Activated naive CD8-positive, alpha-beta T cell treated with anti-CD3 and anti-CD28 coated beads, Interleukin-2, amount 50 U/mL, for 24 hours (primary cell): ENCODE measurements around the gene PXK.

Experiments used
- ATAC-seq: fragments of 150-1000 bp; cut with Tn5 transposase; one replicate; pipeline ENCODE4 v1.10.0; 2021
- DNase-seq: peaks from one replicate; pipeline ENCODE4 v3.0.0; 2021
- H3K27ac Mint-ChIP-seq: one replicate; pipeline ENCODE4 v1.8.0; 2021; ENCODE audit warnings: mild to moderate bottlenecking, mixed read lengths
- H3K27me3 Mint-ChIP-seq: one replicate; pipeline ENCODE4 v1.8.0; 2021; ENCODE audit warnings: mixed read lengths
- H3K36me3 Mint-ChIP-seq: one replicate; pipeline ENCODE4 v1.8.0; 2021; ENCODE audit warnings: low read depth, mixed read lengths
- H3K4me1 Mint-ChIP-seq: one replicate; pipeline ENCODE4 v1.8.0; 2021; ENCODE audit warnings: mixed read lengths
- H3K4me3 Mint-ChIP-seq: one replicate; pipeline ENCODE4 v1.8.0; 2021; ENCODE audit warnings: mild to moderate bottlenecking, moderate library complexity, mixed read lengths
- H3K9me3 Mint-ChIP-seq: one replicate; pipeline ENCODE4 v1.8.0; 2021; ENCODE audit warnings: mixed read lengths

The PXK gene

GRCh38 chr3:58305882-58306711 is 26.6 kb upstream of the PXK start, which contains the start of the genes HTD2 and RPP14:
HTD2 (plus strand) TSS chr3:58306520; CDS start chr3:58317614, 11,094 bp downstream.
RPP14 (plus strand) TSS chr3:58306245; CDS start chr3:58310330, 4,085 bp downstream.
- peaks cover 31% of the 10 kb centered on the region for H3K36me3 Mint-ChIP-seq
- DNase-seq, result peak; percentile 99
- no peaks in the 10 kb centered on the region for H3K9me3 Mint-ChIP-seq
- H3K27ac Mint-ChIP-seq, result peak within 1 kb of the TSS; percentile 94
- H3K4me3 Mint-ChIP-seq, result peak within 1 kb of the TSS; percentile 94
- peaks cover 5% of the 10 kb centered on the region for H3K27me3 Mint-ChIP-seq
- peaks cover 42% of the 10 kb centered on the region for H3K4me1 Mint-ChIP-seq
- peak; percentile 90 for ATAC-seq

DNA sequence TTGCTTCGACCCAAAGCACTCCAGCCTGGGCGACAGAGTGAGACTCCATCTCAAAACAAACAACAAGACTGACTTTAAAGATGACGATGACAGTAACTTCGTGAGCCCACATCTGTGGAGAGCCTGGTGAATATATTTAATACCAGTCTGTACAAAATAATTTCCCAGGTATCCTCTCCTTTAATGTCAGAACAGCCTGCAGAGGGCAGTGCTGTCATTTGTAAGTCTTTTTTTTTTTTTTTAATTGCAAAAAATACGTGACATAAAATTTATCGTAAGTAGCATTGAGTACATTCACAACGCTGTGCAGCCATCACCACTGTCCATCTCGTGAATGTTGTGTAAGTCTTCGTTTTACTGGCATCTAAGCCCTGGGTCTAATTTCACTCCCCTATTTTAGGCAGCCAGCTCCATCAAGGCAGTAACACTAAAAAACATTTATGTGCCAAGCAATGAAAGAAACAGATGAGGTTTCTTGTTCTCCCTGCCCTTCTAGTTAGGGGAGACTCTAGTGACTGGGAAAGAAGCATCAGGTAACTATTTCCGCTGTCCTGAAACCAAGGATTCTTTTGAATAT is 25.0 kb upstream of the PXK start:
- H3K4me1 Mint-ChIP-seq, result peaks cover 44% of the 10 kb centered on the region
- DNase-seq, result peak; percentile 35
- peak overlapping the region; percentile 94 for H3K4me3 Mint-ChIP-seq

DNA sequence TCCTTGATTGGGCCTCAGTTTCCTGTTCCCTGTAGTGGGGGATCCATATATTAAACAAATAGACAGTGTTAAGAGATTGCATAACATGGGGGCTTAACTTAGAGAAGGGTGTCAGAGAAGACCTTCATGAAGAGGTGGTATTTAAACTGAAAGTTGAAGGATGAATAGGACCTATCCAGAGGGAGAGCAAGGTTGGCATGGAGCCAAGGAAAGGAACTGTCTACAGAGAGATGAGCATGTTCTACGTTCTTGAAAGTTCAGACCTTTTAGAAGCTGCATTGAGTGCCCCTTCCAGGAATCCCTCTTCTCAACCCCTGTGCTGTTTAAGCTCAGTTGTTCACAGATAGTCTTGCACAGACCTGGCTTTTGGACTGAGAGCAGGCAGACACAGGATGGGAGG is 24.0 kb upstream of the PXK start:
- Mint-ChIP-seq H3K4me3 (peak overlapping the region; percentile 94), H3K4me1 (peaks cover 44% of the 10 kb centered on the region), H3K9me3 (no peaks in the 10 kb centered on the region), H3K36me3 (peaks cover 49% of the 10 kb centered on the region), H3K27ac (no peak overlapping the region), H3K27me3 (no peaks in the 10 kb centered on the region)
- DNase-seq (no peak), ATAC-seq (no peak)

More for the DNA sequence above, 25.0 kb upstream of the PXK start:
- H3K36me3 Mint-ChIP-seq, result peaks cover 43% of the 10 kb centered on the region
- no peaks in the 10 kb centered on the region for H3K27me3 Mint-ChIP-seq
- peak overlapping the region; percentile 94 for H3K27ac Mint-ChIP-seq
- H3K9me3 Mint-ChIP-seq, result no peaks in the 10 kb centered on the region
- ATAC-seq, result no peak

DNA sequence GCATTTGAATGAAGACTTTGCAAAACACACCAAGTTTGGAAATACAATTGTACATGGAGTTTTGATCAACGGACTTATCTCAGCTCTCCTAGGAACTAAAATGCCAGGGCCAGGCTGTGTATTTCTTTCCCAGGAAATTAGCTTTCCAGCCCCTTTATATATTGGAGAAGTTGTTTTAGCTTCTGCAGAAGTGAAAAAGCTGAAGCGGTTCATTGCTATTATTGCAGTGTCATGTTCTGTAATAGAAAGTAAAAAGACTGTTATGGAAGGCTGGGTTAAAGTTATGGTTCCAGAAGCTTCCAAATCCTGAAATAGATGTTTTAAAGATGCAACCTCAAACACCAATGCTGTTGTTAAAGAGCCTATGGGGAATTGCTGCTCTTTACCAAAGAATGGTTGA is 14.9 kb upstream of the PXK start:
- H3K36me3 Mint-ChIP-seq, result peaks cover 44% of the 10 kb centered on the region
- no peak for DNase-seq

GRCh38 chr3:58321791-58322190 is 10.9 kb upstream of the PXK start:
- Mint-ChIP-seq H3K9me3 (no peaks in the 10 kb centered on the region), H3K27me3 (no peaks in the 10 kb centered on the region), H3K36me3 (peaks cover 21% of the 10 kb centered on the region), H3K27ac (peak overlapping the region; percentile 14), H3K4me3 (no peak overlapping the region), H3K4me1 (peaks cover 45% of the 10 kb centered on the region)
- DNase-seq (no peak), ATAC-seq (no peak)

More for the DNA sequence above, 14.9 kb upstream of the PXK start:
- Mint-ChIP-seq H3K27me3 (no peaks in the 10 kb centered on the region), H3K27ac (no peak overlapping the region), H3K4me3 (no peak overlapping the region), H3K4me1 (peaks cover 14% of the 10 kb centered on the region), H3K9me3 (no peaks in the 10 kb centered on the region)
- no peak for ATAC-seq

DNA sequence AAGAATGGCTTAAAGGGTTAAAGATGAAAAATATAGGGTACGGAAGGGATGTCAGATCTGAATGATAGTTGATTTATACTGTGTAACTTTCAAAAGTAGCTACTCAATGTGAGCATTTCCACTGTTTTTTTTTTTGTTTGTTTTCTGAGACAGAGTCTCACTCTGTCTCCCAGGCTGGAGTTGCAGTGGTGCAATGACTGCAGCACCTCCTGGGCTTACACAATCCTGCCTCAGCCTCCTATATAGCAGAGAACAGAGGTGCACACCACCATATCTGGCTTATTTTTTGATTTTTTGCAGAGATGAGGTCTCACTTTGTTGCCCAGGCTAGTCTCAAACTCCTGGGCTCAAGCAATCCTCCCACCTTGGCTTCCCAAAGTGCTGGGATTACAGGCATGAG is 9.9 kb upstream of the PXK start:
- H3K36me3 Mint-ChIP-seq, result peaks cover 19% of the 10 kb centered on the region
- no peak for DNase-seq
- no peak for ATAC-seq
- H3K27ac Mint-ChIP-seq, result peak overlapping the region; percentile 91
- no peaks in the 10 kb centered on the region for H3K9me3 Mint-ChIP-seq
- no peak overlapping the region for H3K4me3 Mint-ChIP-seq
- H3K4me1 Mint-ChIP-seq, result peaks cover 45% of the 10 kb centered on the region
- no peaks in the 10 kb centered on the region for H3K27me3 Mint-ChIP-seq

DNA sequence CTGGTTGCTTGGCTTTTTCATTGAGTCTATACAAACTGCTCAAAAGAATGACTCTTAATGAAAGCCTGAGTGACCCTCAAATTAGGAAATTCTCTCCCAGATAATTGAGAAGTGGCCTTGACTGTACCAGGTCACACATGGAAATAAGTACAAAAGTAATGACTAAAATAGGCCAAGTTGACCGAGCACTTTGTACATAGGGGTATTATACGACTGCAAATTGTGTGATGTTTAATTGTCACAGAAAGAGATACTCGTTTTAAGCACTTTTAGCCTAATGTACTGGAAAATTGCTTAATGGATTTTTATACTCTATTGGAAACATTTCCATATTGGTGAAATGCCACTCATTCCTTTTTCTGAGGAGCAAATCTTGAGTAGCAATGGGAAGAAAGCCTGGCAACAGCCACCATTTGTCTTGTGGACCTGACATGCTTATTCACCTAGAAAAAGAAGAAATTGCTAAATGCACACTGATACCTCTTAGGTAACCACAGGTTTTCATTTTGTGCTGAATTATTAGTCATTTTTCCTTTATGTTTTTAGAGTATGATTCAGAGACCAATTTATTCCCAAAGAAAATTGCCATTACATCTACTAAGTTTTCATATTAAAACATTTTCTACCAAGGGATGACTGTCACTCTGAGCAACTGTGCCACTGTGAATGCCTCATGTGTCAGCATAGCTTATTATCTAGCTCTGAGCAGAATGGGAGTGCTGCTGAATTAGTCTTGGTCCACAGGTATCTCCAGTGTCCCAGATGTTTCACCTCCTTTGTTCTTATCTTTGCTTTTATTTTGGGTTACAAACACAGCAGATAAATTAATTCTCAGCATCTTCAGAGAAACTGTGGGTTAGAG is 8.9 kb upstream of the PXK start:
- ATAC-seq (peak; percentile 76), DNase-seq (no peak)
- peak overlapping the region; percentile 45 for H3K4me3 Mint-ChIP-seq
- peak overlapping the region; percentile 91 for H3K27ac Mint-ChIP-seq
- H3K4me1 Mint-ChIP-seq, result peaks cover 45% of the 10 kb centered on the region
- H3K36me3 Mint-ChIP-seq, result peaks cover 13% of the 10 kb centered on the region
- H3K27me3 Mint-ChIP-seq, result no peaks in the 10 kb centered on the region
- H3K9me3 Mint-ChIP-seq, result no peaks in the 10 kb centered on the region

- Mint-ChIP-seq H3K9me3 (no peaks in the 10 kb centered on the region), H3K4me1 (peaks cover 45% of the 10 kb centered on the region), H3K27ac (peak overlapping the region; percentile 91), H3K27me3 (no peaks in the 10 kb centered on the region), H3K4me3 (peak overlapping the region; percentile 45), H3K36me3 (peaks cover 9% of the 10 kb centered on the region)
- ATAC-seq (peak; percentile 70), DNase-seq (no peak)
Observed at GRCh38 chr3:58324391-58325390, 8.0 kb upstream of the PXK start.

- peaks cover 45% of the 10 kb centered on the region for H3K4me1 Mint-ChIP-seq
- H3K27me3 Mint-ChIP-seq, result no peaks in the 10 kb centered on the region
- H3K9me3 Mint-ChIP-seq, result no peaks in the 10 kb centered on the region
- peak overlapping the region; percentile 91 for H3K27ac Mint-ChIP-seq
- no peak for DNase-seq
- no peak for ATAC-seq
- H3K36me3 Mint-ChIP-seq, result peaks cover 6% of the 10 kb centered on the region
- H3K4me3 Mint-ChIP-seq, result no peak overlapping the region
Observed at GRCh38 chr3:58325525-58325992, 7.1 kb upstream of the PXK start.

GRCh38 chr3:58326267-58326900 is 6.3 kb upstream of the PXK start:
- H3K36me3 Mint-ChIP-seq, result no peaks in the 10 kb centered on the region
- H3K27ac Mint-ChIP-seq, result no peak overlapping the region
- DNase-seq (no peak), ATAC-seq (no peak)
- no peaks in the 10 kb centered on the region for H3K27me3 Mint-ChIP-seq
- H3K4me1 Mint-ChIP-seq, result peaks cover 41% of the 10 kb centered on the region
- H3K4me3 Mint-ChIP-seq, result no peak overlapping the region
- H3K9me3 Mint-ChIP-seq, result no peaks in the 10 kb centered on the region

GRCh38 chr3:58329150-58329921 is 3.4 kb upstream of the PXK start:
- H3K36me3 Mint-ChIP-seq, result no peaks in the 10 kb centered on the region
- no peak overlapping the region for H3K27ac Mint-ChIP-seq
- no peak overlapping the region for H3K4me3 Mint-ChIP-seq
- no peaks in the 10 kb centered on the region for H3K27me3 Mint-ChIP-seq
- no peak for ATAC-seq
- H3K9me3 Mint-ChIP-seq, result no peaks in the 10 kb centered on the region
- no peak for DNase-seq
- peaks cover 39% of the 10 kb centered on the region for H3K4me1 Mint-ChIP-seq

- Mint-ChIP-seq H3K9me3 (no peaks in the 10 kb centered on the region), H3K4me1 (peaks cover 38% of the 10 kb centered on the region), H3K27me3 (no peaks in the 10 kb centered on the region), H3K27ac (no peak overlapping the region), H3K36me3 (no peaks in the 10 kb centered on the region), H3K4me3 (no peak overlapping the region)
- ATAC-seq, result no peak
- no peak for DNase-seq
Observed at GRCh38 chr3:58329922-58330413, 2.7 kb upstream of the PXK start.
